ENCODE measurements around the gene B3GNT9.

GRCh38 chr16:67163164-67163998 is 12.6 kb upstream of the B3GNT9 start:
- TF ChIP-seq CTCF (conservative IDR thresholded peaks at IDR 0.05; ENCODE audit: low read depth, low read length) (no peak), EZH2 (IDR thresholded peaks at IDR 0.05; ENCODE audit: borderline replicate concordance, low read depth, low read length, poor library complexity, severe bottlenecking) (no peak)

Measured in A673 (cell line).